Measurements from ENCODE around the gene ASH1L. TPM values are rescaled to one million over a fixed set of nuclear protein-coding genes. Genes with fewer than 3 reads are reported as not detected.
"Not testable (repeated sequence)": the region's sequence is repeated elsewhere in the genome, so short reads cannot be mapped to it uniquely, and the experiment has no call there.

Gene ASH1L
- total RNA-seq, 1 donor from 2014 or later = 28.5 TPM

GRCh38 chr1:155293086-155293749, 269.4 kb downstream of the ASH1L start:
- Mint-ChIP-seq H3K9me3 (ENCODE audit: unreplicated experiment) (no peaks in the 10 kb centered on the region), H3K4me1 (ENCODE audit: unreplicated experiment) (peaks cover 4% of the 10 kb centered on the region), H3K4me3 (ENCODE audit: unreplicated experiment) (no peak overlapping the region), H3K27me3 (ENCODE audit: unreplicated experiment) (peaks cover 19% of the 10 kb centered on the region), H3K36me3 (ENCODE audit: low read depth, unreplicated experiment) (peaks cover 9% of the 10 kb centered on the region), H3K27ac (ENCODE audit: unreplicated experiment) (no peak overlapping the region)
- TF ChIP-seq, protein P1, sequence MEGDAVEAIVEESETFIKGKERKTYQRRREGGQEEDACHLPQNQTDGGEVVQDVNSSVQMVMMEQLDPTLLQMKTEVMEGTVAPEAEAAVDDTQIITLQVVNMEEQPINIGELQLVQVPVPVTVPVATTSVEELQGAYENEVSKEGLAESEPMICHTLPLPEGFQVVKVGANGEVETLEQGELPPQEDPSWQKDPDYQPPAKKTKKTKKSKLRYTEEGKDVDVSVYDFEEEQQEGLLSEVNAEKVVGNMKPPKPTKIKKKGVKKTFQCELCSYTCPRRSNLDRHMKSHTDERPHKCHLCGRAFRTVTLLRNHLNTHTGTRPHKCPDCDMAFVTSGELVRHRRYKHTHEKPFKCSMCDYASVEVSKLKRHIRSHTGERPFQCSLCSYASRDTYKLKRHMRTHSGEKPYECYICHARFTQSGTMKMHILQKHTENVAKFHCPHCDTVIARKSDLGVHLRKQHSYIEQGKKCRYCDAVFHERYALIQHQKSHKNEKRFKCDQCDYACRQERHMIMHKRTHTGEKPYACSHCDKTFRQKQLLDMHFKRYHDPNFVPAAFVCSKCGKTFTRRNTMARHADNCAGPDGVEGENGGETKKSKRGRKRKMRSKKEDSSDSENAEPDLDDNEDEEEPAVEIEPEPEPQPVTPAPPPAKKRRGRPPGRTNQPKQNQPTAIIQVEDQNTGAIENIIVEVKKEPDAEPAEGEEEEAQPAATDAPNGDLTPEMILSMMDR (IDR thresholded peaks at IDR 0.05; ENCODE audit: unreplicated experiment) = no peak
- no peak for DNase-seq (ENCODE audit: low spot score)

- not testable (repeated sequence) for H3K4me3 Mint-ChIP-seq (ENCODE audit: unreplicated experiment); H3K27ac Mint-ChIP-seq (ENCODE audit: unreplicated experiment); DNase-seq (ENCODE audit: low spot score); H3K9me3 Mint-ChIP-seq (ENCODE audit: unreplicated experiment); H3K36me3 Mint-ChIP-seq (ENCODE audit: low read depth, unreplicated experiment); H3K4me1 Mint-ChIP-seq (ENCODE audit: unreplicated experiment)
- H3K27me3 Mint-ChIP-seq (ENCODE audit: unreplicated experiment) = peaks cover 16% of the 10 kb centered on the region
Observed at GRCh38 chr1:155291006-155291405, 271.6 kb downstream of the ASH1L start.

DNA sequence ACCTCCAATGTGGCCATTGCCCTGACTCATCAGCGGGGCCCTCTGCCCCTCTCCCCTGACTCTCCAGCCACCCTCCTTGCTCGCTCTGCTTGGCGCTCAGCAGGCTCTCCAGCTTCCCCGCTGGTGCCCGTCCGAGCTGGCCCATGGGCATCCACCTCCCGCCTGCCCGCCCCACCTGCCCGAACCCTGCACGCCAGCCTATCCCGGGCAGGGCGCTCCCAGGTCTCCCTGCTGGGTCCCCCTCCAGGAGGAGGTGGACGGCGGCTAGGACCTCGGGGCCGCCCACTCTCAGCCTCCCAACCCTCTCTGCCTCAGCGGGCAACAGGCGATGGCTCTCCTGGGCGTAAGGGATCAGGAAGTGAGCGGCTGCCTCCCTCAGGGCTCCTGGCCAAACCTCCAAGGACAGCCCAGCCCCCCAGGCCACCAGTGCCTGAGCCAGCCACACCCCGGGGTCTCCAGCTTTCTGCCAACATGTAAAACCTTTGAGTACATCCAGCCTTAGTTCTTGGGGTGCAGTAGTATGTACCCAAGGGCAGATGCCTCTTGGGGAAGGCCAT, 274.5 kb downstream of the ASH1L start:
- H3K4me3 Mint-ChIP-seq (ENCODE audit: unreplicated experiment) = no peak overlapping the region
- H3K9me3 Mint-ChIP-seq (ENCODE audit: unreplicated experiment) = no peaks in the 10 kb centered on the region
- no peak overlapping the region for H3K27ac Mint-ChIP-seq (ENCODE audit: unreplicated experiment)
- no peaks in the 10 kb centered on the region for H3K4me1 Mint-ChIP-seq (ENCODE audit: unreplicated experiment)
- TF ChIP-seq, protein P1 (IDR thresholded peaks at IDR 0.05; ENCODE audit: unreplicated experiment) = no peak
- no peak for DNase-seq (ENCODE audit: low spot score)
- H3K27me3 Mint-ChIP-seq (ENCODE audit: unreplicated experiment) = peaks cover 7% of the 10 kb centered on the region
- peaks cover 18% of the 10 kb centered on the region for H3K36me3 Mint-ChIP-seq (ENCODE audit: low read depth, unreplicated experiment)

DNA sequence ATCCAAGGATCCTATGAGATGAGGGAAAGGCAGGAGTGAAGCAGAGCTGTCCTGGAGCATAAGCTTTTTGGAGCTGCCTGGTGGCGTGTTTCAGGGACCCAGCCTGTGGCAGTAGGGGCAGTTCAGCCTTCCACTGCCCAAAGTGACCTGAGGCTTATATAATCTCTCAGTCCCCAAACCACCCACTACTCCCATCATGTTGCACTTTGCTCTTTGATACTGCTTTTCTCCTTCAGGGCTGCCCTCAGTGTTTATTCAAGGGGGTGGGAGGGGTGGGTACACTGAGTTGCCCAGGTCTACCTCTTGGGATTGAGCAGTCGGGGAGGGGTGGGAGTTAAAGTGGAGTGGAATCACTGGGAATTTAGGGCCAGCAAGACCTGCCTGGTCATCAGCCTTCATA, 276.1 kb downstream of the ASH1L start:
- peaks cover 18% of the 10 kb centered on the region for H3K36me3 Mint-ChIP-seq (ENCODE audit: low read depth, unreplicated experiment)
- no peaks in the 10 kb centered on the region for H3K9me3 Mint-ChIP-seq (ENCODE audit: unreplicated experiment)
- H3K4me3 Mint-ChIP-seq (ENCODE audit: unreplicated experiment) = no peak overlapping the region
- H3K4me1 Mint-ChIP-seq (ENCODE audit: unreplicated experiment) = no peaks in the 10 kb centered on the region
- peaks cover 15% of the 10 kb centered on the region for H3K27me3 Mint-ChIP-seq (ENCODE audit: unreplicated experiment)
- TF ChIP-seq, protein P1 (IDR thresholded peaks at IDR 0.05; ENCODE audit: unreplicated experiment) = no peak
- no peak for DNase-seq (ENCODE audit: low spot score)
- no peak overlapping the region for H3K27ac Mint-ChIP-seq (ENCODE audit: unreplicated experiment)

DNA sequence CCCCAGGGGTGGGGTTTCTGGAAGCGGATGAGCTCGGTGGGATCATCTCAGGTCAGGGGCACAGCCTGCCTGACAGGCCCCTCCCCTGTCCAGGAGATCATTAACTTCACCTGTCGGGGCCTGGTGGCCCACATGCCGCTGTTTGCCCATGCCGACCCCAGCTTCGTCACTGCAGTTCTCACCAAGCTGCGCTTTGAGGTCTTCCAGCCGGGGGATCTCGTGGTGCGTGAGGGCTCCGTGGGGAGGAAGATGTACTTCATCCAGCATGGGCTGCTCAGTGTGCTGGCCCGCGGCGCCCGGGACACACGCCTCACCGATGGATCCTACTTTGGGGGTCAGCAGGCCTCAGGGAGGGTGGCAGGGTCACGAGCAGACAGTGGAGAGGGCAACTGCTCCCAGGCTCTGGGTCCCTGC, 277.0 kb downstream of the ASH1L start:
- Mint-ChIP-seq H3K4me3 (ENCODE audit: unreplicated experiment) (no peak overlapping the region), H3K9me3 (ENCODE audit: unreplicated experiment) (no peaks in the 10 kb centered on the region), H3K36me3 (ENCODE audit: low read depth, unreplicated experiment) (peaks cover 18% of the 10 kb centered on the region), H3K27ac (ENCODE audit: unreplicated experiment) (no peak overlapping the region), H3K4me1 (ENCODE audit: unreplicated experiment) (no peaks in the 10 kb centered on the region), H3K27me3 (ENCODE audit: unreplicated experiment) (peaks cover 13% of the 10 kb centered on the region)
- DNase-seq (ENCODE audit: low spot score) = no peak
- TF ChIP-seq, protein P1 (IDR thresholded peaks at IDR 0.05; ENCODE audit: unreplicated experiment) = no peak

Small RNA genes within 50 kb of the gene (microRNA-seq; reads per million reads assigned to microRNA genes)
- not detected for gene MIR555 (ENCODE audit: unreplicated experiment)

Other genes starting within 250 kb of the ASH1L start
- gene RUSC1, start 241.9 kb downstream of the ASH1L start, total RNA-seq (ENCODE audit: unreplicated experiment) = 67.1 TPM
- 34.5 TPM for gene MSTO1, start 47.4 kb upstream of the ASH1L start, total RNA-seq (ENCODE audit: unreplicated experiment)
- 42.3 TPM for gene YY1AP1, start 126.0 kb upstream of the ASH1L start, total RNA-seq (ENCODE audit: unreplicated experiment)
- 120 TPM for gene DAP3, start 126.3 kb upstream of the ASH1L start, total RNA-seq (ENCODE audit: unreplicated experiment)

Data from endothelial cell (in vitro differentiated cells).